Measurements from ENCODE around the gene SEC61B. TPM values are rescaled to one million over a fixed set of nuclear protein-coding genes. Genes with fewer than 3 reads are reported as not detected.

Gene SEC61B
- total and polyA plus RNA-seq, 2 donors (not counting 3 experiments of a cell fraction or from before 2014, with no cell fraction given) = 242 to 594 TPM

DNA sequence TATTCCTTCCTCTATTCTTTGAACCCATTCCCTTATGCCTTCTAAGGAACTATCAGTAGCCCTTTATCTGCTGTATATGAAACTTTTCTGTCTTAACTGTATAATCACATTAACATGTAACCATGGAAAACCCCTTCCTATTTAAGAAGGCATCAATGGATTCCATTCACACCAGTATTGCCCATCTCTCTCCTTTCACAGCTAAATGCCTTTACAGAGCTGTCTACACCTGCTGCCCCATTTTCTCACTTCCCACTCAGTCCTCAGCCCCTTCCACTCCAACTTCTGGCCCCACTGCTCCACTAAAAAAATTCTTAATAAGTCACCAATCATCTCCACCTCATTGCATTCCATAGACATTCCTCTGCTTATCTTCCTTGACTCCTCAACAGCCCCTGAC, 50.8 kb downstream of the SEC61B start:
- CTCF ChIA-PET = no interaction called here
- H3K9me3 ChIP-seq (replicated peaks; ENCODE audit: control insufficient read depth, insufficient read depth, low read length) = no peaks in the 10 kb centered on the region

More for the DNA sequence above, 50.8 kb downstream of the SEC61B start:
- FAIRE-seq (no peak), DNase-seq (ENCODE audit: low read depth, low spot score) (no peak)
- Histone ChIP-seq H3K4me2 (ENCODE audit: insufficient read depth, low read length) (no peak overlapping the region), H3K27me3 (ENCODE audit: control insufficient read depth in 2 of 2, insufficient read depth in 2 of 2, low read length in 2 of 2) (peaks cover 0 to 2% of the 10 kb centered on the region in 2 experiments), H3K9me1 (replicated peaks; ENCODE audit: control insufficient read depth, extremely low read depth, insufficient read depth, low read length) (no peaks in the 10 kb centered on the region), H3K4me1 (ENCODE audit: control insufficient read depth, extremely low read depth, insufficient read depth, low read length) (peaks cover 14% of the 10 kb centered on the region), H4K20me1 (replicated peaks; ENCODE audit: control insufficient read depth, extremely low read depth, insufficient read depth, low read length) (no peaks in the 10 kb centered on the region), H3K4me3 (replicated peaks in 1 of 3; ENCODE audit: insufficient read depth in 1 of 3, low read depth in 1 of 3, low read length in 3 of 3) (no peak overlapping the region), H3K79me2 (ENCODE audit: control insufficient read depth, insufficient read depth, low read length) (no peaks in the 10 kb centered on the region), H3K9ac (replicated peaks; ENCODE audit: extremely low read depth, insufficient read depth, low read length) (no peak overlapping the region), H3K36me3 (ENCODE audit: control insufficient read depth in 2 of 2, extremely low read depth in 1 of 2, insufficient read depth in 2 of 2, low read length in 2 of 2) (no peaks in the 10 kb centered on the region), H3K27ac (ENCODE audit: insufficient read depth, low read depth, low read length) (no peak overlapping the region), H2AFZ (ENCODE audit: low read depth, low read length) (no peak overlapping the region)
- TF ChIP-seq CTCF (IDR thresholded peaks at IDR 0.05; ENCODE audit: extremely low read depth in 1 of 2, insufficient read depth in 1 of 2, low read depth in 1 of 2, low read length in 2 of 2) (no peak), MYC (IDR thresholded peaks at IDR 0.05; ENCODE audit: low read depth, low read length) (no peak), GATA2 (IDR thresholded peaks at IDR 0.05; ENCODE audit: insufficient read depth, insufficient read length, low read depth, low read length) (no peak), FOS (IDR thresholded peaks at IDR 0.05; ENCODE audit: borderline replicate concordance, insufficient read depth, low read length) (no peak), POLR2AphosphoS5 (IDR thresholded peaks at IDR 0.05; ENCODE audit: insufficient read depth, low read depth, low read length) (no peak), EZH2 (IDR thresholded peaks at IDR 0.05; ENCODE audit: borderline replicate concordance, low read depth, low read length, severe bottlenecking) (no peak), POLR2A (IDR thresholded peaks at IDR 0.05; ENCODE audit: low read depth, low read length) (no peak)
- dilution Hi-C loops (cut with MboI; ENCODE audit: extremely low pct_ligation_motif_present, low sequenced_read_pairs) (no loop called here), intact Hi-C loops (cut with micrococcal nuclease) (no loop called here)
- BruUV-seq (replicated peaks) = no TSS peak
- POLR2A ChIA-PET = no interaction called here

Data from endothelial cell of umbilical vein (primary cell).